Left lung (tissue), 10 donors: ENCODE data around the gene RBMX. TPM values are rescaled to one million over a fixed set of nuclear protein-coding genes. Genes with fewer than 3 reads are reported as not detected.
"Not testable (repeated sequence)": the region's sequence is repeated elsewhere in the genome, so short reads cannot be mapped to it uniquely, and the experiment has no call there.

Experiments
- ATAC-seq: fragments of 200-7000 bp; cut with Tn5 transposase; one replicate; pipeline ENCODE4 v1.9.1; 2020; ENCODE audit warnings: moderate library complexity
- DNase-seq, 4 donors: peaks; one replicate each; pipeline ENCODE4 v3.0.0-alpha.2; 2013 to 2020
- H3K27ac ChIP-seq, 2 donors: fragments of 200-600 bp; sonication (generic) in 1 of 2; one replicate each; pipeline versions ENCODE4 v1.5.0 to v1.8.0; 2020 to 2021
- H3K27me3 ChIP-seq, 2 donors: fragments of 200-600 bp; sonication (generic) in 1 of 2; one replicate each; pipeline versions ENCODE4 v1.5.0 to v1.8.0; 2020 to 2021
- H3K36me3 ChIP-seq, 2 donors: fragments of 200-600 bp; sonication (generic) in 1 of 2; one replicate each; pipeline versions ENCODE4 v1.5.0 to v1.8.0; 2020 to 2021
- H3K4me1 ChIP-seq, 2 donors: fragments of 200-600 bp; one replicate each; pipeline ENCODE4 v1.8.0; 2021
- H3K4me3 ChIP-seq, 2 donors: fragments of 200-600 bp; sonication (generic) in 1 of 2; one replicate each; pipeline versions ENCODE4 v1.5.0 to v1.8.0; 2020 to 2021; ENCODE audit warnings: mild to moderate bottlenecking in 1 of 2
- H3K9me3 ChIP-seq, 2 donors: fragments of 200-600 bp; sonication (generic) in 1 of 2; one replicate each; pipeline versions ENCODE4 v1.5.0 to v1.8.0; 2020 to 2021
- intact Hi-C, 2 donors: fragments of 100-400 bp; cut with DNase I; formaldehyde crosslinking; loops; one replicate each; pipeline versions ENCODE4 v1.11.2 to v1.14.2; 2022
- polyA plus RNA-seq, 6 donors: library from polyadenylated mRNA; unstranded; fragments of 120-200 nt; gene quantifications; one replicate each; pipeline ENCODE4 v1.2.1, GENCODE V29; 2013; ENCODE audit not compliant: insufficient read length in 6 of 6
- total RNA-seq, 2 donors: library from RNA; stranded (reverse); fragmentation: NEBNext Ultra II Directional; extraction: Animal tissue kit (Norgen Biotek cat#: 25700); gene quantifications; one replicate each; pipeline ENCODE4 v1.2.1, GENCODE V29; 2021
- TF ChIP-seq, protein P1 (sequence below), 2 donors: fragments of 200-600 bp; sonication (generic) in 1 of 2; IDR thresholded peaks; one replicate each; pipeline versions ENCODE4 v1.5.0 to v1.8.0; 2021; ENCODE audit warnings: antibody characterized with exemption in 2 of 2
- donor health status: DM: no; HTN: yes; CAD: no.
- donor health status: DM: no; HTN: no; CAD: no.

RBMX gene
- total and polyA plus RNA-seq, 8 donors = 102 to 528 (median 432) TPM

DNA sequence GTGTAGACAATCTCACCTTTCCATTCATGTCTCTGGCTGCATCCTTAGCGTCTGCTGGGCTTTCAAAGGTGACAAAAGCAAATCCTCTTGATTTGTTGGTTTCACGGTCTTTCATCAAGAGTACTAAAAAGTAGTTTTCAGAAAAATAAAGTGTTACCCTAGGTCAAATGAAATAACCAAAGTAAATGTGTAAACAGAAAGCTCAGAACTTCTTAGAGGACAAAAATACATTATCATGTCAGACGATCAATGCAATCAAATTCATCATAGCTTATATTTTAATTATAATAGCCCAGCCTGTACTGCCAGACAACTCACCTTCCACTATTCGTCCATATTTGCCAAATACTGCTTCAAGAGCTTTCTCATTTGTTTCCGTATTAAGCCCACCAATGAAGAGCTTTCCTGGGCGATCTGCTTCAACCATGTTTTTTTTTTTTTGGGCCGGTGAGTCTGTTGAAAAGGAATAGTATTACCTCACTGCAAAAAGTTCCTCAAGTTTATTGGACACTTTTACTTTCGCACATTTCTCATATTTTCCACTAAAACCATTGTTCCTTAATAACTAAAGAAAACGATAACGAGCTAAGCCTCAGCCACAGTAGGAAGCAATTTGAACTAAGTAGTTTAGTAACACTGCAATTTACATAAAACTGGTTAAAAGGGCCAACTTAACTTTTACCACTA, 1.4 kb downstream of the RBMX start:
- Histone ChIP-seq H3K4me3 (peak overlapping the region; percentile 47 to 60), H3K27ac (peak overlapping the region; percentile 93 to 95), H3K9me3 (no peaks in the 10 kb centered on the region), H3K36me3 (peaks cover 3 to 40% of the 10 kb centered on the region in 2 donors), H3K27me3 (no peaks in the 10 kb centered on the region), H3K4me1 (peaks cover 0 to 3% of the 10 kb centered on the region in 2 donors)
- intact Hi-C loops = no loop called here
- TF ChIP-seq, protein P1, sequence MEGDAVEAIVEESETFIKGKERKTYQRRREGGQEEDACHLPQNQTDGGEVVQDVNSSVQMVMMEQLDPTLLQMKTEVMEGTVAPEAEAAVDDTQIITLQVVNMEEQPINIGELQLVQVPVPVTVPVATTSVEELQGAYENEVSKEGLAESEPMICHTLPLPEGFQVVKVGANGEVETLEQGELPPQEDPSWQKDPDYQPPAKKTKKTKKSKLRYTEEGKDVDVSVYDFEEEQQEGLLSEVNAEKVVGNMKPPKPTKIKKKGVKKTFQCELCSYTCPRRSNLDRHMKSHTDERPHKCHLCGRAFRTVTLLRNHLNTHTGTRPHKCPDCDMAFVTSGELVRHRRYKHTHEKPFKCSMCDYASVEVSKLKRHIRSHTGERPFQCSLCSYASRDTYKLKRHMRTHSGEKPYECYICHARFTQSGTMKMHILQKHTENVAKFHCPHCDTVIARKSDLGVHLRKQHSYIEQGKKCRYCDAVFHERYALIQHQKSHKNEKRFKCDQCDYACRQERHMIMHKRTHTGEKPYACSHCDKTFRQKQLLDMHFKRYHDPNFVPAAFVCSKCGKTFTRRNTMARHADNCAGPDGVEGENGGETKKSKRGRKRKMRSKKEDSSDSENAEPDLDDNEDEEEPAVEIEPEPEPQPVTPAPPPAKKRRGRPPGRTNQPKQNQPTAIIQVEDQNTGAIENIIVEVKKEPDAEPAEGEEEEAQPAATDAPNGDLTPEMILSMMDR (IDR thresholded peaks at IDR 0.05) = no peak
- DNase-seq (peak in 1 of 4 donors; percentile 11), ATAC-seq (peak; percentile 29)

DNA sequence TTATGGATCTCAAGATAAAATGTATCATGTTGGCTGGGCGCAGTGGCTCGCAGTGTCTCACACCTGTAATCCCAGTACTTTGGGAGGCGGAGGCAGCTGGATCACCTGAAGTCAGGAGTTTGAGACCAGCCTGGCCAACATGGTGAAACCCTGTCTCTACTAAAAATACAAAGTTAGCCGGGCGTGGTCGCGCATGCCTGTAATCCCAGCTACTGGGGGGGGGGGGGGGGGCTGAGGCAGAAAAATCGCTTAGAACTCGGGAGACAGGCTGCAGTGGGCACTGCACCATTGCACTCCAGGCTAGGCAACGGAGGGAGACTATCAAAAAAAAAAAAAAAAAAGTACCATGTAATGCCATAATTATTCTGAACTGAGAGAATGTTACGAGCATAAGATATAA, 2.1 kb downstream of the RBMX start:
- no peaks in the 10 kb centered on the region for H3K9me3 ChIP-seq
- H3K36me3 ChIP-seq = peaks cover 3 to 46% of the 10 kb centered on the region in 2 donors
- TF ChIP-seq, protein P1 (IDR thresholded peaks at IDR 0.05) = no peak
- ATAC-seq (no peak), DNase-seq (no peak)
- intact Hi-C loops = no loop called here
- H3K27ac ChIP-seq = peak overlapping the region in 1 of 2 donors; percentile 95
- peak overlapping the region in 1 of 2 donors; percentile 60 for H3K4me3 ChIP-seq
- no peaks in the 10 kb centered on the region for H3K27me3 ChIP-seq
- peaks cover 0 to 3% of the 10 kb centered on the region in 2 donors for H3K4me1 ChIP-seq

DNA sequence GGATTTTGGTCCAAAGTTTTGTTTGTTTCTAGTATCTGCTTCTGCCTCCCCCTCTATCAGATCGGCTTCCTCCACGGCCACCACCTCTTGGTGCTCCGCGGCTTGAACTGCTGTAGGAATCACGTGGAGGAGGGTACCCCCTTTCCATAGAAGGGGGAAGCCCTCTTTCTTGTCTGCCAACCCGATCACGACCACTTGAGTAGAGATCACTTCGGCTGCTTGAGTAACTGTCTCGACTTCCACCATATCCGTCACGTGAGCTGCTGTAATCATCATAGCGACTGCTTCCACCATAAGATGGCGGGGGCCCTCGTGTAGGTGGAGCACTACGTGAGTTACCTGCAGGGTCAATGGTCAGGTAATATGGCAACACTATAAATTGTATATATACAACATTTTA, 6.4 kb downstream of the RBMX start:
- H3K9me3 ChIP-seq, H3K27me3 ChIP-seq, H3K4me3 ChIP-seq, ATAC-seq, intact Hi-C loops, H3K27ac ChIP-seq, DNase-seq: not testable (repeated sequence)
- H3K36me3 ChIP-seq = peaks cover 3 to 82% of the 10 kb centered on the region in 2 donors
- H3K4me1 ChIP-seq = peaks cover 0 to 12% of the 10 kb centered on the region in 2 donors

DNA sequence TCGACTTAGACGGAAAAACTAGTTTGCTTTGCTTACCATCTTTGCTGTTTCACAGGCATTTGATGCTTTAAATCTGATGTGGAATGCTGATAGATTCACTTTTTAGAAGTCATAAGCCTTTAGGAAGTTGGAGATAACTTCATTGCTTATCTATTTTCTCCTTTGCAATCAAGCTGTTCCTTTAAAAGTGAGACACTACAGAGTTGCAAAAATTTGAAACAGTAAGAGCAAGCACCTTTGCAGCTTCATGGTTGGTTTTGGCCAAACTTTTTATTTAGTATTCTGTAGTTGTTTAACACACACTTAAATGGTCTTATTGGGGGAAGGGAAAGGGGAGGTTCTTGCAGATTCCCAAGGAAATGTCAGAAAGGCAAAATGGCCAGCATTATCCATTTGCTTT, 7.3 kb downstream of the RBMX start:
- DNase-seq, H3K4me1 ChIP-seq, ATAC-seq, H3K4me3 ChIP-seq, H3K9me3 ChIP-seq, H3K27ac ChIP-seq, intact Hi-C loops, H3K27me3 ChIP-seq: not testable (repeated sequence)
- H3K36me3 ChIP-seq = peaks cover 3 to 91% of the 10 kb centered on the region in 2 donors

DNA sequence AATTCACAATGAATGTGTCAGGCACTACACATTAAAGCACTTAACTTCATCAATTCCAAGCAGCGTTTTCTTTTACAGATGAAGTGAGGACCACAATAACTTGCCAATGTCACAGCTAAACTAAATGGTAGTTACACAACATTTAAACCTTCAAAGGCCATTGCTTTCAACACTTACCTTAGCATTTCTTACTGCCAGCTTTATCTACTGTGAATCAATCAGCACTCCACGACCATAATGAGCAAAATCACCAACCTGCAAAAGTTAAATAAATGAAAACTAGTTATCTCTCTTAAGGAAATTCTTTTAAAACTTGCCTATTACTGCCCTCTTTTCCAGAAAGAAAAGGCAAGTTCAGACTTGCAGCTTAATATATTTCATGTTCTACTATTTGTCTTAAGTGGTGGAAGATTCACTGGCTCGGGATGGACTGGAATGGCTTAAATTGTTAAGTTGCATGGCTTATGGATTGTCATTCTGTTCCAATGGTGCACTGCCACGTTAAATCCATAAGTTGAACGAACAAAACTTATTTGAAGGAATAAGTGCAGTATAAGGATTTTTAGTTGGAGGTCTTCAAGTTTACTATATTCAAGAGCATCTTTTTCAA, 8.3 kb downstream of the RBMX start:
- peaks cover 3 to 85% of the 10 kb centered on the region in 2 donors for H3K36me3 ChIP-seq

DNA sequence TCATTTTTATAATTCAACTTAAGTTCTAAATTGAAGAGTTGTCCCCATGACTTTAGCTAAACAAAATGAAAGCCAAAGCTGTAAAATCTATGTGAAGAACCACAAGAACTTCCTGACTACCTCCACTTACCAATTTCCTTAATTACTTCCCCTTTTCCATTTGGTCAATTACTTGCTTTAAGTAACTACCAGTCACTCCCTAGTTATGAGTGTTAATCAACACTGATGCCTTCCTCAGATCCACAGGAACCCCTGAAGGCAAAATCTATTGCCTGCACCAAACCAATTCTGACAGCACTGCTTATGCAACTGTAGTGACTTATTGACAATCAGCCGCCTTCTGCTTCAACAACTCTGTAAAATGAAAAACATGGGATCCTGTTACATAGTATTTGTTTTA, 10.5 kb downstream of the RBMX start:
- TF ChIP-seq, protein P1 (IDR thresholded peaks at IDR 0.05) = no peak
- H3K36me3 ChIP-seq = peaks cover 0 to 67% of the 10 kb centered on the region in 2 donors
- DNase-seq (no peak), ATAC-seq (no peak)
- H3K4me3 ChIP-seq = no peak overlapping the region
- no peaks in the 10 kb centered on the region for H3K9me3 ChIP-seq
- H3K27me3 ChIP-seq = no peaks in the 10 kb centered on the region
- H3K27ac ChIP-seq = no peak overlapping the region
- peaks cover 0 to 9% of the 10 kb centered on the region in 2 donors for H3K4me1 ChIP-seq
- intact Hi-C loops = no loop called here

More for the DNA sequence above, 8.3 kb downstream of the RBMX start:
- H3K4me1 ChIP-seq = peaks cover 0 to 9% of the 10 kb centered on the region in 2 donors
- no peak overlapping the region for H3K27ac ChIP-seq
- DNase-seq (no peak), ATAC-seq (no peak)
- intact Hi-C loops = no loop called here
- no peaks in the 10 kb centered on the region for H3K27me3 ChIP-seq
- no peak overlapping the region for H3K4me3 ChIP-seq
- H3K9me3 ChIP-seq = no peaks in the 10 kb centered on the region
- TF ChIP-seq, protein P1 (IDR thresholded peaks at IDR 0.05) = no peak
